NCI-H187 (cell line): ENCODE measurements around the gene ZIM2.

ENCODE experiments used
- DNase-seq, 2 experiments: peaks; one replicate each; lab custom pipeline; 2025; lab: John Stamatoyannopoulos, UW

Gene ZIM2

GRCh38 chr19:56806639-56807038 is 33.9 kb downstream of the ZIM2 start:
- DNase-seq, result no peak

GRCh38 chr19:56778351-56778750 is 62.2 kb downstream of the ZIM2 start:
- DNase-seq, result no peak

- no peak for DNase-seq
These were observed 70.9 kb downstream of the ZIM2 start for GRCh38 chr19:56769650-56770049.

GRCh38 chr19:56765137-56765536 is 75.4 kb downstream of the ZIM2 start:
- no peak for DNase-seq

- no peak for DNase-seq
These were observed 76.3 kb downstream of the ZIM2 start for GRCh38 chr19:56764196-56764695.

GRCh38 chr19:56760842-56761241 is 79.7 kb downstream of the ZIM2 start:
- no peak for DNase-seq

- no peak for DNase-seq
These were observed 81.0 kb downstream of the ZIM2 start for GRCh38 chr19:56759531-56759930.

GRCh38 chr19:56751078-56751489 is 89.4 kb downstream of the ZIM2 start:
- no peak for DNase-seq

- no peak for DNase-seq
These were observed 89.9 kb downstream of the ZIM2 start for GRCh38 chr19:56750658-56751057.

- no peak for DNase-seq
These were observed 92.1 kb downstream of the ZIM2 start for GRCh38 chr19:56748378-56748777.

GRCh38 chr19:56746367-56746766 is 94.2 kb downstream of the ZIM2 start:
- DNase-seq, result no peak

GRCh38 chr19:56740501-56740900 is 100.0 kb downstream of the ZIM2 start:
- DNase-seq, result no peak

GRCh38 chr19:56736571-56736970 is 104.0 kb downstream of the ZIM2 start:
- no peak for DNase-seq

- no peak for DNase-seq
These were observed 107.5 kb downstream of the ZIM2 start for GRCh38 chr19:56732976-56733375.

GRCh38 chr19:56727677-56728076 is 112.8 kb downstream of the ZIM2 start:
- DNase-seq, result no peak

- no peak for DNase-seq
These were observed 114.6 kb downstream of the ZIM2 start for GRCh38 chr19:56725829-56726424.
